Activated CD8-positive, alpha-beta T cell treated with anti-CD3 and anti-CD28 coated beads, Interleukin-2, amount 10 ng/mL, durations not matched to agents 7 days and 5 days (primary cell): ENCODE data around the gene DMPK. TPM values are rescaled to one million over a fixed set of nuclear protein-coding genes. Genes with fewer than 3 reads are reported as not detected.

ENCODE experiments used
- ATAC-seq: fragments of 150-1000 bp; cut with Tn5 transposase; one replicate; pipeline ENCODE4 v1.10.0; 2021; ENCODE audit warnings: moderate library complexity
- CTCF ChIA-PET: fragments of 350-600 bp; sonication (Branson Sonifier 250); formaldehyde crosslinking; loops from one replicate; lab custom pipeline; 2021; ENCODE audit warnings: antibody characterized with exemption; lab: Charles Lee
- POLR2A ChIA-PET: fragments of 350-600 bp; sonication (Branson Sonifier 250); formaldehyde crosslinking; loops from one replicate; lab custom pipeline; 2021; ENCODE audit warnings: antibody characterized with exemption; lab: Charles Lee
- DNase-seq: peaks from one replicate; pipeline ENCODE4 v3.0.0-alpha.2; 2020
- H3K27ac Mint-ChIP-seq: one replicate; pipeline ENCODE4 v1.8.0; 2021; ENCODE audit warnings: mild to moderate bottlenecking, mixed read lengths
- H3K27me3 Mint-ChIP-seq: one replicate; pipeline ENCODE4 v1.8.0; 2021; ENCODE audit warnings: low read depth, mixed read lengths
- H3K36me3 Mint-ChIP-seq: one replicate; pipeline ENCODE4 v1.8.0; 2021; ENCODE audit warnings: low read depth, mixed read lengths
- H3K4me1 Mint-ChIP-seq: one replicate; pipeline ENCODE4 v1.8.0; 2021; ENCODE audit warnings: low read depth, mixed read lengths
- H3K4me3 Mint-ChIP-seq: one replicate; pipeline ENCODE4 v1.8.0; 2021; ENCODE audit warnings: mild to moderate bottlenecking, mixed read lengths
- H3K9me3 Mint-ChIP-seq: one replicate; pipeline ENCODE4 v1.8.0; 2022; ENCODE audit warnings: mixed read lengths; ENCODE audit not compliant: insufficient read depth
- total RNA-seq, 2 experiments: library from RNA; stranded (reverse); gene quantifications; one replicate each; pipeline ENCODE4 v1.2.3, GENCODE V29; 2021

The DMPK gene
- total RNA-seq, 2 experiments from 2014 or later: 9.9 to 14.4 TPM

- Mint-ChIP-seq H3K9me3 (no peaks in the 10 kb centered on the region), H3K4me1 (peaks cover 8% of the 10 kb centered on the region), H3K4me3 (no peak overlapping the region), H3K36me3 (peaks cover 18% of the 10 kb centered on the region), H3K27ac (no peak overlapping the region), H3K27me3 (peaks cover 44% of the 10 kb centered on the region)
- POLR2A ChIA-PET: no interaction called here
- DNase-seq (no peak), ATAC-seq (no peak)
- CTCF ChIA-PET: interaction anchor here (1.3 to 1.6 kb wide), 3 partner anchors 15 to 33 kb away, joined by 3 to 7 read pairs (median 6); partner anchors contain the start of gene SIX5
Observed at GRCh38 chr19:45784096-45784495, 1.8 kb upstream of the DMPK start.

- Mint-ChIP-seq H3K4me3 (no peak overlapping the region), H3K36me3 (peaks cover 8% of the 10 kb centered on the region)
- POLR2A ChIA-PET: no interaction called here
Observed at GRCh38 chr19:45782820-45783785, 813 bp upstream of the DMPK start.

GRCh38 chr19:45781214-45782161 is 802 bp downstream of the DMPK start:
- H3K36me3 Mint-ChIP-seq: peaks cover 3% of the 10 kb centered on the region
- ATAC-seq: no peak
- CTCF ChIA-PET: interaction anchor here (1.2 kb wide), 1 partner anchor 12 kb away, joined by 6 read pairs; the partner anchor contains the start of gene SIX5
- peaks cover 16% of the 10 kb centered on the region for H3K4me1 Mint-ChIP-seq
- no peaks in the 10 kb centered on the region for H3K9me3 Mint-ChIP-seq
- peaks cover 36% of the 10 kb centered on the region for H3K27me3 Mint-ChIP-seq
- no peak overlapping the region for H3K4me3 Mint-ChIP-seq
- H3K27ac Mint-ChIP-seq: no peak overlapping the region
- POLR2A ChIA-PET: no interaction called here
- DNase-seq: no peak

More at GRCh38 chr19:45782820-45783785, 813 bp upstream of the DMPK start:
- no peak for ATAC-seq
- H3K27me3 Mint-ChIP-seq: peaks cover 40% of the 10 kb centered on the region
- H3K4me1 Mint-ChIP-seq: peaks cover 16% of the 10 kb centered on the region
- H3K9me3 Mint-ChIP-seq: no peaks in the 10 kb centered on the region
- no peak overlapping the region for H3K27ac Mint-ChIP-seq
- CTCF ChIA-PET: interaction anchor here (1.0 to 1.3 kb wide), 3 partner anchors 12 to 16 kb away, joined by 3 to 5 read pairs (median 4); partner anchors contain the start of gene SIX5
- no peak for DNase-seq

- ChIA-PET CTCF (interaction anchor here (1.2 to 2.8 kb wide), 3 partner anchors 11 to 19 kb away, joined by 6 to 40 read pairs (median 9); partner anchors contain the start of gene SIX5), POLR2A (no interaction called here)
- Mint-ChIP-seq H3K4me1 (peaks cover 16% of the 10 kb centered on the region), H3K36me3 (no peaks in the 10 kb centered on the region), H3K9me3 (no peaks in the 10 kb centered on the region), H3K4me3 (no peak overlapping the region), H3K27me3 (peaks cover 32% of the 10 kb centered on the region), H3K27ac (no peak overlapping the region)
- ATAC-seq: no peak
- no peak for DNase-seq
Observed at GRCh38 chr19:45780448-45781213, 1.7 kb downstream of the DMPK start.

GRCh38 chr19:45780146-45780447 is 2.2 kb downstream of the DMPK start:
- Mint-ChIP-seq H3K4me3 (no peak overlapping the region), H3K9me3 (no peaks in the 10 kb centered on the region), H3K27ac (no peak overlapping the region), H3K27me3 (peaks cover 29% of the 10 kb centered on the region), H3K36me3 (no peaks in the 10 kb centered on the region), H3K4me1 (peaks cover 16% of the 10 kb centered on the region)
- DNase-seq: no peak
- no peak for ATAC-seq
- ChIA-PET CTCF (interaction anchor here (2.2 to 2.8 kb wide), 2 partner anchors 11 to 19 kb away, joined by 9 to 40 read pairs; partner anchors contain the start of gene SIX5), POLR2A (no interaction called here)

- H3K9me3 Mint-ChIP-seq: no peaks in the 10 kb centered on the region
- POLR2A ChIA-PET: interaction anchor here (1.0 kb wide), 1 partner anchor 9 kb away, joined by 4 read pairs; no protein-coding TSS in a partner anchor
- peaks cover 16% of the 10 kb centered on the region for H3K4me1 Mint-ChIP-seq
- peaks cover 35% of the 10 kb centered on the region for H3K27me3 Mint-ChIP-seq
- peak overlapping the region; percentile 61 for H3K4me3 Mint-ChIP-seq
- DNase-seq (peak; percentile 87), ATAC-seq (peak; percentile 88)
- no peaks in the 10 kb centered on the region for H3K36me3 Mint-ChIP-seq
- CTCF ChIA-PET: interaction anchor here (0.6 to 2.8 kb wide), 12 partner anchors 9 to 123 kb away, joined by 3 to 40 read pairs (median 4); partner anchors contain the start of genes DMWD, FOXA3, MYPOP and QPCTL
- peak overlapping the region; percentile 40 for H3K27ac Mint-ChIP-seq
Observed at GRCh38 chr19:45779231-45780145, 2.8 kb downstream of the DMPK start.

- Mint-ChIP-seq H3K4me3 (no peak overlapping the region), H3K27ac (no peak overlapping the region), H3K36me3 (no peaks in the 10 kb centered on the region), H3K27me3 (peaks cover 35% of the 10 kb centered on the region), H3K9me3 (no peaks in the 10 kb centered on the region), H3K4me1 (peaks cover 16% of the 10 kb centered on the region)
- DNase-seq: no peak
- ChIA-PET CTCF (interaction anchor here (1.4 to 2.8 kb wide), 3 partner anchors 9 to 85 kb away, joined by 8 to 40 read pairs (median 9); partner anchors contain the start of genes QPCTL and SIX5), POLR2A (no interaction called here)
- ATAC-seq: no peak
Observed at GRCh38 chr19:45778010-45778661, 4.2 kb downstream of the DMPK start.

GRCh38 chr19:45777395-45777961 is 4.8 kb downstream of the DMPK start:
- Mint-ChIP-seq H3K36me3 (no peaks in the 10 kb centered on the region), H3K9me3 (no peaks in the 10 kb centered on the region), H3K27me3 (peaks cover 39% of the 10 kb centered on the region), H3K4me3 (no peak overlapping the region), H3K4me1 (peaks cover 16% of the 10 kb centered on the region), H3K27ac (no peak overlapping the region)
- ChIA-PET CTCF (interaction anchor here (1.1 to 2.8 kb wide), 2 partner anchors 8 to 85 kb away, joined by 3 to 40 read pairs; partner anchors contain the start of genes QPCTL and SIX5), POLR2A (no interaction called here)
- ATAC-seq: no peak
- no peak for DNase-seq

- Mint-ChIP-seq H3K27me3 (peaks cover 38% of the 10 kb centered on the region), H3K27ac (no peak overlapping the region), H3K36me3 (no peaks in the 10 kb centered on the region), H3K9me3 (no peaks in the 10 kb centered on the region), H3K4me1 (peaks cover 27% of the 10 kb centered on the region), H3K4me3 (no peak overlapping the region)
- ChIA-PET POLR2A (no interaction called here), CTCF (interaction anchor here (0.7 to 9.4 kb wide), 3 partner anchors 16 to 42 kb away, joined by 3 to 238 read pairs (median 3); no protein-coding TSS in a partner anchor)
- DNase-seq: no peak
- ATAC-seq: no peak
Observed at GRCh38 chr19:45774765-45775164, 7.5 kb downstream of the DMPK start.
